CD4-positive, alpha-beta T cell treated with Interleukin-21 for 1 hour (primary cell): ENCODE measurements around the gene CACNA1C.

Experiments used
- DNase-seq: peaks from one replicate; pipeline ENCODE4 v3.0.0-alpha.2; 2020

CACNA1C gene

GRCh38 chr12:2286461-2287131 is 233.8 kb downstream of the CACNA1C start:
- DNase-seq: no peak

GRCh38 chr12:2287151-2287550 is 234.4 kb downstream of the CACNA1C start:
- no peak for DNase-seq

- no peak for DNase-seq
These were observed 234.8 kb downstream of the CACNA1C start for GRCh38 chr12:2287589-2287988.

GRCh38 chr12:2288001-2288400 is 235.2 kb downstream of the CACNA1C start:
- no peak for DNase-seq

GRCh38 chr12:2288471-2288870 is 235.7 kb downstream of the CACNA1C start:
- no peak for DNase-seq

- DNase-seq: no peak
These were observed 236.1 kb downstream of the CACNA1C start for GRCh38 chr12:2288875-2289274.

GRCh38 chr12:2289525-2289924 is 236.7 kb downstream of the CACNA1C start:
- no peak for DNase-seq

GRCh38 chr12:2290091-2290490 is 237.3 kb downstream of the CACNA1C start:
- no peak for DNase-seq

GRCh38 chr12:2290516-2291065 is 237.8 kb downstream of the CACNA1C start:
- no peak for DNase-seq

- DNase-seq: peak; percentile 33
These were observed 238.5 kb downstream of the CACNA1C start for GRCh38 chr12:2291182-2291832.

- no peak for DNase-seq
These were observed 239.2 kb downstream of the CACNA1C start for GRCh38 chr12:2291947-2292346.

GRCh38 chr12:2292560-2292959 is 239.8 kb downstream of the CACNA1C start:
- no peak for DNase-seq

- peak; percentile 3 for DNase-seq
These were observed 242.1 kb downstream of the CACNA1C start for GRCh38 chr12:2294651-2295475.

GRCh38 chr12:2295941-2296461 is 243.2 kb downstream of the CACNA1C start:
- no peak for DNase-seq

- DNase-seq: no peak
These were observed 244.2 kb downstream of the CACNA1C start for GRCh38 chr12:2297004-2297403.

GRCh38 chr12:2297658-2298057 is 244.9 kb downstream of the CACNA1C start:
- DNase-seq: no peak

- no peak for DNase-seq
These were observed 245.9 kb downstream of the CACNA1C start for GRCh38 chr12:2298556-2299200.

- DNase-seq: no peak
These were observed 246.4 kb downstream of the CACNA1C start for GRCh38 chr12:2299206-2299605.

GRCh38 chr12:2300168-2300567 is 247.4 kb downstream of the CACNA1C start:
- no peak for DNase-seq

GRCh38 chr12:2300886-2301285 is 248.1 kb downstream of the CACNA1C start:
- DNase-seq: no peak

- no peak for DNase-seq
These were observed 249.0 kb downstream of the CACNA1C start for GRCh38 chr12:2301531-2302461.
